ENCODE measurements around the gene GLT6D1.

GLT6D1 gene

DNA sequence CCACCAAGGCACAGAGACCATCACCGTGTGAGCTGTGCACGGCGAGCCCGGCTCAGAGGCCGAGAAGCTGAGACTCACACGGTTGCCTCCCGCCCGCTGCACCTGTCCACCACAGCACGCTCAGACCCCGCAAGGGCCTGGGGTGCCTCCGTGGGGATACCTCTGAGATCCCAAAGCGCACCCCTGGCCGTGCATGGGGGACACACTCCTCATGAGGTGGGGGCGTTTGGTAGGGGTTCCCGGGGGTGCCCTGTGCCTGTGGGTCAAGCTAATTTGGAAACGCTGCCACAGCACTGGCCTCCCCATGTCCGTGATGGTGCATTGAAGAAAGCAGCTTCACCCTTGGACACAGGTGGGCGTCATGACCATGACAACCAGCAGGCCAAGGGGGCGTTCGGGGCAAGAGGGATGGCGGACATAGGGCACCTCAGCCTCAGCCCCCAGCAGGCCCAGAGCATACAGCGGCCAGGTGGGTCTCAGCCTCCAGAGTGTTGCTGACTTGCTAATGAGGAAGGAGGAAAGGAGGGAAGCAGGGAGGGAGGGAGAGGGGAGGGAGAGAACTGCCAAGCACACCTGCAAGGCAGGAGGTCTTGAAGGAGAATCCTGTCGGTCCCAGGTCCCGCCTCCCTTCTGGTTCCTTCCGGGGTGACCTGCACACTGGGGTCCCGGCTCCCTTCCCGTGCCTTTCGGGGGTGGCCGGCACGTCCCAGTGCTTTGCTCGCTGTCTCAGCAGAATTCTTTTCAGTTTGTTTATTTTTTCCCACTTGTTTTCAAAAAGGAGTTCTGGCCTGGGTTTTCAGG is 34.7 kb downstream of the GLT6D1 start:
- Histone ChIP-seq H2AFZ (peak overlapping the region; percentile 60), H3K27ac (peak overlapping the region; percentile 64), H3K27me3 (ENCODE audit: control insufficient read depth, insufficient read depth, low read length) (no peaks in the 10 kb centered on the region), H3K4me2 (ENCODE audit: low read length) (peak overlapping the region; percentile 4), H3K9ac (no peak overlapping the region), H3K9me3 (ENCODE audit: control insufficient read depth, low read length) (no peaks in the 10 kb centered on the region), H3K36me3 (ENCODE audit: control insufficient read depth, insufficient read depth, low read length) (no peaks in the 10 kb centered on the region), H3K79me2 (no peaks in the 10 kb centered on the region), H3K4me1 (peaks cover 10% of the 10 kb centered on the region), H3K4me3 (ENCODE audit: low read depth, low read length) (no peak overlapping the region)
- TF ChIP-seq, protein P1, sequence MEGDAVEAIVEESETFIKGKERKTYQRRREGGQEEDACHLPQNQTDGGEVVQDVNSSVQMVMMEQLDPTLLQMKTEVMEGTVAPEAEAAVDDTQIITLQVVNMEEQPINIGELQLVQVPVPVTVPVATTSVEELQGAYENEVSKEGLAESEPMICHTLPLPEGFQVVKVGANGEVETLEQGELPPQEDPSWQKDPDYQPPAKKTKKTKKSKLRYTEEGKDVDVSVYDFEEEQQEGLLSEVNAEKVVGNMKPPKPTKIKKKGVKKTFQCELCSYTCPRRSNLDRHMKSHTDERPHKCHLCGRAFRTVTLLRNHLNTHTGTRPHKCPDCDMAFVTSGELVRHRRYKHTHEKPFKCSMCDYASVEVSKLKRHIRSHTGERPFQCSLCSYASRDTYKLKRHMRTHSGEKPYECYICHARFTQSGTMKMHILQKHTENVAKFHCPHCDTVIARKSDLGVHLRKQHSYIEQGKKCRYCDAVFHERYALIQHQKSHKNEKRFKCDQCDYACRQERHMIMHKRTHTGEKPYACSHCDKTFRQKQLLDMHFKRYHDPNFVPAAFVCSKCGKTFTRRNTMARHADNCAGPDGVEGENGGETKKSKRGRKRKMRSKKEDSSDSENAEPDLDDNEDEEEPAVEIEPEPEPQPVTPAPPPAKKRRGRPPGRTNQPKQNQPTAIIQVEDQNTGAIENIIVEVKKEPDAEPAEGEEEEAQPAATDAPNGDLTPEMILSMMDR (IDR thresholded peaks at IDR 0.05) = no peak

DNA sequence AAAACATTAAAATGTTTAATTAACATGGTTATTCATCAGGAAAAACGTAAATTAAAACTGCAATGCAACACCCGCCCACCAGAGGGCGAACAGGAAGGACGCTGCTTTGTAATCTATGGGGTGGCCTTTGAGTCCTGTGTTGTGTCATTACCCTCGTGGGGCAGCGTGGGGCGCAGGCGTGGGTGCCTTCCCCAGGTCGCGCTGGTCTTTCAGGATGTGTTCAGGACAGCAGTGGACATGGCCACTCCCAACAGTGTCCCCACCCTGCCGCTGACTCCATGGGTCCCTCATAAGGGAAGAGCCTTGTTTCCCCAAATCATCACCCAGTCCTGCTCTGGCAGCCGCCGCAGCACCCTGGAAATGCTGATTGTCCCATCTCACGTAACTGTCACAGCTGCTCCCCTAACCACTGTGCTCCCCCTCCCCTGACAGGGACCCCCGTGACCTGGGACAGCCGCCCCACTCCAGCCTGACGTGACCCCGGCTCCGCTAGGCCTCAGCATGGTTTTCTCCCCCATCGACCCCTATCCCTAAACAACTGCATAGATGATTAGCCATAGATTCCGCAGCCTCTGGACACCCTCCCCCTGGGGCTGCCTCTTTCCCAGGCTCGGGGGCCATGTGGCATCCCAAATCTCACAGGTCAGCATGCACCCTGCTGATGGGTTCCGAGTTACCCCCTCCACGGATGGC is 36.4 kb downstream of the GLT6D1 start:
- no peak overlapping the region for H3K4me3 ChIP-seq (ENCODE audit: low read depth, low read length)
- no peaks in the 10 kb centered on the region for H3K79me2 ChIP-seq
- no peak overlapping the region for H3K9ac ChIP-seq
- H3K36me3 ChIP-seq (ENCODE audit: control insufficient read depth, insufficient read depth, low read length) = no peaks in the 10 kb centered on the region
- no peak overlapping the region for H3K27ac ChIP-seq
- H3K4me2 ChIP-seq (ENCODE audit: low read length) = no peak overlapping the region
- H3K4me1 ChIP-seq = peaks cover 10% of the 10 kb centered on the region
- TF ChIP-seq, protein P1 (IDR thresholded peaks at IDR 0.05) = peak; percentile 72
- H3K9me3 ChIP-seq (ENCODE audit: control insufficient read depth, low read length) = no peaks in the 10 kb centered on the region
- H2AFZ ChIP-seq = no peak overlapping the region
- no peaks in the 10 kb centered on the region for H3K27me3 ChIP-seq (ENCODE audit: control insufficient read depth, insufficient read depth, low read length)

DNA sequence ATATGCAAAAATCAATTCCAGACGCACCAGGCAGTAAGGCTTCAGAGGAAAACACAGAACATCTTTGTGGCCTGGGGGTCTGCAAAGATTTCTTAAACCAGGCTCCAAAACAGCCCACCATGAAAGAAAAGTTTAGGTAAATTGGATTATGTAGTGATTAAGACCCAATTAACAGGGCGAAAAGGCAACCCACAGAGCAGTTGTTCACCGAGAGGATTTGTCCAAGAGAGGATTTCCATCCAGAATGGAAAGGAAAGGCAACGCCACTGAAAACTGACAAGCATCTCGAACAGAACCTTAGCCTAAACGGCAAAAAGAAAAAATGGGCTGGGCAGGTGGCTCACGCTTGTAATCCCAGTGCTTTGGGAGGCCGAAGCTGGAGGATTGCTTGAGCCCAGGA is 37.4 kb downstream of the GLT6D1 start:
- H3K27me3 ChIP-seq (ENCODE audit: control insufficient read depth, insufficient read depth, low read length) = no peaks in the 10 kb centered on the region
- no peak overlapping the region for H3K9ac ChIP-seq
- no peak overlapping the region for H3K4me2 ChIP-seq (ENCODE audit: low read length)
- no peaks in the 10 kb centered on the region for H3K79me2 ChIP-seq
- H3K36me3 ChIP-seq (ENCODE audit: control insufficient read depth, insufficient read depth, low read length) = no peaks in the 10 kb centered on the region
- no peak overlapping the region for H3K4me3 ChIP-seq (ENCODE audit: low read depth, low read length)
- TF ChIP-seq, protein P1 (IDR thresholded peaks at IDR 0.05) = no peak
- peaks cover 10% of the 10 kb centered on the region for H3K4me1 ChIP-seq
- no peak overlapping the region for H3K27ac ChIP-seq
- no peaks in the 10 kb centered on the region for H3K9me3 ChIP-seq (ENCODE audit: control insufficient read depth, low read length)
- no peak overlapping the region for H2AFZ ChIP-seq

DNA sequence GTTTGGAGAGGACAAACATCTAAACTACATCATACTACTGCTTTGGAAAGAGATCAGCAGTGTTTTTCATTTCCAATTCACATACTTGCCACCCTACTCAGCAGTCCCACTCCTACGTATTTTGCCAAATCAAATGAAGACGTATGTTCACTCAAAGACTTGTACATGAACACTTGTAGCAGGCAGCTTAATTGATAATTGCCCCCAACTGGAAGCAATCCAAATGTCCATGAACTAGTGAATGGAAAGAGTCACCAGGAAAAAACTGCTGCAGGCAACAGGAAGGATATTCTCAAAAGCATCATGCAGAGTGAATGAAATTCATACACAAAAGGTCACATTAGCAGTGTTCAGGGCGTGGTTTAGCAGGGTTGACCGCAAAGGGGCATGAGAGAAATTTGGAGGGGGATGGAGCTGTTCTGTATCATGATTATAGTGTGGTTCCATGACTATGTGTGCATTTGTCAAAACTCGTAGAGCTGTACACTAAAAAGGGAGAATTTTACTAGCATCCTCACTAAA is 39.0 kb downstream of the GLT6D1 start:
- no peak overlapping the region for H3K27ac ChIP-seq
- no peak overlapping the region for H3K4me3 ChIP-seq (ENCODE audit: low read depth, low read length)
- H3K27me3 ChIP-seq (ENCODE audit: control insufficient read depth, insufficient read depth, low read length) = no peaks in the 10 kb centered on the region
- no peaks in the 10 kb centered on the region for H3K36me3 ChIP-seq (ENCODE audit: control insufficient read depth, insufficient read depth, low read length)
- H3K9me3 ChIP-seq (ENCODE audit: control insufficient read depth, low read length) = no peaks in the 10 kb centered on the region
- TF ChIP-seq, protein P1 (IDR thresholded peaks at IDR 0.05) = no peak
- H3K4me2 ChIP-seq (ENCODE audit: low read length) = no peak overlapping the region
- H3K4me1 ChIP-seq = peaks cover 10% of the 10 kb centered on the region
- H3K9ac ChIP-seq = no peak overlapping the region
- H3K79me2 ChIP-seq = no peaks in the 10 kb centered on the region
- H2AFZ ChIP-seq = no peak overlapping the region
